Hematopoietic multipotent progenitor cell (in vitro differentiated cells): ENCODE measurements around the gene RXRA. TPM values are rescaled to one million over a fixed set of nuclear protein-coding genes. Genes with fewer than 3 reads are reported as not detected.

Source experiments
- DNase-seq, 3 donors: peaks; one replicate each; pipeline ENCODE4 v3.0.0-alpha.2; 2011 to 2015; ENCODE audit warnings: low read depth in 2 of 3, low spot score in 2 of 3
- total RNA-seq: library from RNA; depleted of rRNA; stranded (reverse); fragments of >200 nt; gene quantifications from one replicate; pipeline ENCODE4 v1.2.3, GENCODE V29; 2012

RXRA gene
- total RNA-seq, 1 donor = 27.7 TPM

DNA sequence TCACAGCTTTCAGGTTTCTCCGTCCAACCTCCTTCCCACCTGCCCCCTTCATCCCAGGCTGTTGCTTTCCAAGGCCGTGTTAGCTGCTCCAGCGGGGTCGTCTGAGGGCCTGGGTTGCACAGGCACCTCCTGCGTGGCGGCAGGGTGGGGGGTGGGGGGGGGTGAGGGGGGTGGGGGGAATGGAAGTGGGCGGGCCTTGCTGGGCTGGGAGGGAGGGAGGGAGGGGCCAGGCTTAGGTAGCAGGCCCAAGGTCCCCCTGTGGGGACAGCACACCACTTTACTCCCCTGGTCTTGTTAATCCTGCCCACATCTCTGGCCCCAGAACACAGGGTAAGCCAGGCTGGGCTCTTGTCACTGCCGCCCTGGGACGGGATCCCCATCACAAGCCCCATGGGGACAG, 99.1 kb downstream of the RXRA start:
- DNase-seq = no peak

DNA sequence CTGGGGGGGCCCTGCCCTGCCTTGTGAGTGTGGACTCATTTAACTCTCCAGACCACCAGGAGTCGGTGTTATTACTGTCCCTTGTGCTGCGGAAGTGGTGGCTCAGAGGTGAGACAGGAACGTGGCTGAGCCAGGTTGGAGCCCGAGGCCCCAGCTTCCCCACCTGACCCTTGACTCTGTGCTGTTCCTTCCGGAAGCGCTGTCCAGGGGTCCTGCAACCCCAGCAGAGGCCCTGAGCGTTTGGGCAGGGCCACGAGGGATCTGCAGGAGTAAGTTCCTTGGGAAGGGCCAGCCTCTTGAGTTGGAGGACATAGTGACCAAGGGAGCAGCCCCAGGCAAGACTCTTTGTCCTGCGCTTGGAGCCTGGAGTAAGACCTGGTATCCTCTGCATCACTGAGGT, 99.6 kb downstream of the RXRA start:
- DNase-seq = no peak

DNA sequence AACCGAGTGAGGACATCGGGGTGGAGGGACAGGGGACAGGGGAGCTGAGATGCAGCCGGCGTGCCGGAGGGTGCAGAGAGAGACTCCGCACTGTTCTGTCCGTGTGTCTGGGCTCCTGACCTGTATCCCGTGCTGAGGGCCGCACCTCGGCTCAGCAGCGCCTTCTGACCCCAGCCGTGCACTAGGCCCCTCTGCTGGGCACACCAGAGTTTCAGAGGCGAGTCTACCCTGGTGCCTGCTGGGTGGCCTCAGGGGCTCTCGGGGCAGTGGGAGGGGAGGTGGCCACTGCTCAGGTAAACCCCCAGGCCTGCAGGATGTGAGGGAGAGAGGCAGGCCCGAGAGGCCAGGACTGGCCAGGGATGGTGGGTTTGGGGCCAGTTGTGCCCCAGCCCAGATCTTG, 100.2 kb downstream of the RXRA start:
- no peak for DNase-seq

DNA sequence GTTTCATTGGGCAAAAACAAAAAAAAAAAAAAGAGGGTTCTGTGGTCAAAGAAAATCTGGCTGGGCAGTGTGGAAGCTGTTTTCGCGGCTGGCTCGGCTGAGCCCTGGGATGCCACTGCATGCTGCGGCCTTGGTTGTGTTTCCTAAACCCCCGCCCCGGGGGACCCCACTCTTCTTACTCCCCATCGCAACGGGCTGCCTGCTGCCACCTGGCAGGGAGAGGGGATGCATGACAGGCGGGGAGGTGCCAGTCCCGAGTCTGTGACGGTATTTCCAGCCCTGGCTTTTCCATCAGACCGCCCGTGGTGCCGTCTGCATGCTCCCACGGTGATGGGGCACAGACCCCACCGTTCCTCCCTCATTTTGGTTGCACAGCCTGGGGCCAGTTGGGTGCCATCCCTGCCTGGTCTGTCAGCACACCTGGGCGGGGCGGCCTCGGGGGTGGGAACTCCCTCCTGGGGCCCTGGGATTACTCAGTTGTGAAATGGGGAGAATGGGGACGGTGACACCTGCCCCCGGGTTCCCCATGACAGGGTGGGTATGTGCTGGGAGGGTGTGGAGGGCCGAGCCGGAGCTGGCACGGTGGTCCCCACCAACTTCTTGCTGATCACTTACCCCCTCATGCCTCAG, 101.0 kb downstream of the RXRA start:
- no peak for DNase-seq

DNA sequence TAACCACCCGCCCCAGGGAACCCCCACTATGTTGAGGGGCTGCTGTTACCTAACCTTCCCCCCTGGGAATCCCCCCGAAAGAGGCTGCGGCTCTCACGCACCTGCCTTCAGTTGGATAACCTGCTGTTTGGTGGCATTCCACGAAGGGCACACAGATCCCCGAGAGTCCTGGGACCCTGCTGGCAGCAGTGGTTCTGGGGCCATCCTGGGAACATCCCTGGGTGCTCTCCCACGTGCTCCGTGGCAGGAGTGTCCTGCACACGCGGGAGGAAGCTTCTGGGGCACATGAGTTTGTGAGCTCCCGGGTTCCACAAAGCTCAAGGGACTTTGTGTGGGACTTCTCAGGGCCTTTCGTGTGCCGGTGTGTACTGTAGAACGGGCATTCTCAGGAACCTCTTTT, 102.3 kb downstream of the RXRA start:
- no peak for DNase-seq

DNA sequence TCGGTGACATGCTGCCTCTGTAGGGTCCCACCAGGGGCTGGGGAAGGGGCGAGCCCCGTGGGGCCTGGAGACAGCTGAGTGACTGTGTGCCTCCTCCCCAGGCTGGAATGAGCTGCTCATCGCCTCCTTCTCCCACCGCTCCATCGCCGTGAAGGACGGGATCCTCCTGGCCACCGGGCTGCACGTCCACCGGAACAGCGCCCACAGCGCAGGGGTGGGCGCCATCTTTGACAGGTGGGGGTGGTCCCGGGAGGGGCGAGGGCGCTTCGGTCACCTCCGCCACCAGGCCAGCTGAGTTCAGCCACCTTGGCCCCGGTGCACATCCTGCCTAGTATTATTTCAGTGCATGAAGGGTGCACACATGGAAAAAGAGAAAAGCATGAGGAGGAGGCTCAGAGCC, 102.8 kb downstream of the RXRA start:
- no peak for DNase-seq

DNA sequence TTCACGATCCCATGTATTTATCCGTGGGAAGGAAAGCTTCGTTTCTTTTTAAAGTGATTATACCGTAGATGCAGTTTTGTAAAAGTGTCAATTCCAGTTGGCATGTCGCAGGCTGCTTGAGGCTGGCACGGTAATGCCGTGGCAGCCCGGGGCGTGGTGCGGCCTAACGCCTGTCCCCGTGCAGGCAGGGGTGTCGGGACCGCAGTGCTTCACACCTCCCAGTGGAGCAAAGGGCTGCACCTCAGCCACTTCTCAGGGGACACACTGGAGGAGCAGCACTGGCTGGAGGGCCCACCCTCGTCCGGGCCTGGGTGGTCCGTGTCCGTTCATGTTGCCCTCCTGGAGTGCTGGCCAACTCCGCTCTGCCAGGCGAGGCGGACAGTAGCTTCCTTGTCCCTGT, 103.2 kb downstream of the RXRA start:
- no peak for DNase-seq

GRCh38 chr9:134431095-134431494, 104.8 kb downstream of the RXRA start:
- DNase-seq = no peak

- DNase-seq = no peak
These were observed 105.4 kb downstream of the RXRA start for GRCh38 chr9:134431626-134432025.

- DNase-seq = no peak
These were observed 106.2 kb downstream of the RXRA start for GRCh38 chr9:134432471-134432870.

DNA sequence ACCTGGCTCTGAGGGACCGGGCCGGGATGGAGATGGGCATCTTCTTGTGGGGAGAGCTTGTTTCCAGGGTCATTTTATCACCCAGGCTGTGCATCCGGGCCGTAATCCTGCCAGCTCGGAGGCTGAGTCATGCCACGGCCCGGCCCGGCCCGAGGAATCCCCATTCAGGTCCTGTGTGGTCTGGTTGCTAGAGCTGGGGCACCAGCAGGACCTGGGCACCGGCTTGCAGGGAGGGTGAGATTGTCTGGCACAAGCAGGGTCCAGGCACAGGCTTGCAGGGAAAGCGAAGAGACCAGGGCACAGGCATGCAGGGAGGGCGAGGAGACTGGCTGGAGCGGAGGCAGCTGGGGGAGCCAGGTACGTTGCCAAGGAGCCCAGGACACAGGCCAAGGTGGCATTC, 106.8 kb downstream of the RXRA start:
- DNase-seq = no peak

GRCh38 chr9:134433909-134434882, 107.9 kb downstream of the RXRA start:
- peak in 1 of 3 donors; percentile 21 for DNase-seq

DNA sequence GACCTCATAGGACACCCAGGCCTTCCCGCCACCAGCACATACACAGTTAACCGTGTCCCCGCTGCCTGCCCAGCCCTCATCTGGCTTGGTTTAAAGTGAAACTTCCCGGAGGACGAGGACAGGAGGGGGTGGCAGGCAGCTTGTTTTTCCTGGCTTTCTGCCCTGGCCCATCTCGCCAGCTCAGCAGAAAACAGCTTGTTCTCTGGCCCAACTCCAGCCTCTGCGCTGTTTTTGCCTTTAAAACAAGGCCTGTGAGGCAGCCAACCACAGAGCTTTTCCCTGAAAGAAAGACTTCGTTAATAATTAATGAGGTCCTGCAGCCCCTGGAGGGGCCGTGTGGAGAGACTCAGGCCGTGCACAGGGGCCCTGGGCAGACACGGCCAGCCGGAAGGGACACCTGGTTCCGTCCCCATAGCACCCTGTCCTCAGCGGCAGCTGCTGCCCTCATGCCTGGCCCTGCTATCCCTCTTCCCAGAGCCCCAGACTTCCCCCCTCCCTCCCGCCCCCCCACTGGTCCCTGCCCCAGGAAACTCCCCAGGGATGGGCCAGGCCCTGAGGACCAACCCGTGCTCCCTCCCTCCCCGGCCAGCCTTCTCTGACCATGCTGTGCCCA, 108.7 kb downstream of the RXRA start:
- peak in 2 of 3 donors; percentile 49 to 69 for DNase-seq

GRCh38 chr9:134435550-134436378, 109.5 kb downstream of the RXRA start:
- no peak for DNase-seq

- no peak for DNase-seq
These were observed 110.1 kb downstream of the RXRA start for GRCh38 chr9:134436379-134436762.

DNA sequence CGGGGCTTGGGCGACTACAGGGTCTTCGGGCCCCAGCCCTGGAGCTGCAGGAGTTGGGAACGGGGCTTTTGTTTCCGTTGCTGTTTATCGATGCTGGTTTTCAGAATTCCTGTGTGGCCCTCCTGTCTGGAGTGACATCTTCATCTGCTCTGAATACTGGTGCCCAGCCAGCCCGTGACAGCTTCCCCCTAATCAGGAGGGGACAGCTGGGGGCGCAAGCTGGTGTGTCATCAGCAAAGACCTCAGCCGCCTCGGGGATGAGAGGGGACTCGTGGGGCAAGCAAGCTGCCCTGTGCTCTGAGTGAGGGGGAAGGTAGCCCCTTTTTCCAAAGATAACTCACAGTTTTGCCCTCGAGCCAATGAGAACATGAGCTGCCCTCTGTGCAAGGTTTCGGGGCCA, 110.7 kb downstream of the RXRA start:
- DNase-seq = no peak

DNA sequence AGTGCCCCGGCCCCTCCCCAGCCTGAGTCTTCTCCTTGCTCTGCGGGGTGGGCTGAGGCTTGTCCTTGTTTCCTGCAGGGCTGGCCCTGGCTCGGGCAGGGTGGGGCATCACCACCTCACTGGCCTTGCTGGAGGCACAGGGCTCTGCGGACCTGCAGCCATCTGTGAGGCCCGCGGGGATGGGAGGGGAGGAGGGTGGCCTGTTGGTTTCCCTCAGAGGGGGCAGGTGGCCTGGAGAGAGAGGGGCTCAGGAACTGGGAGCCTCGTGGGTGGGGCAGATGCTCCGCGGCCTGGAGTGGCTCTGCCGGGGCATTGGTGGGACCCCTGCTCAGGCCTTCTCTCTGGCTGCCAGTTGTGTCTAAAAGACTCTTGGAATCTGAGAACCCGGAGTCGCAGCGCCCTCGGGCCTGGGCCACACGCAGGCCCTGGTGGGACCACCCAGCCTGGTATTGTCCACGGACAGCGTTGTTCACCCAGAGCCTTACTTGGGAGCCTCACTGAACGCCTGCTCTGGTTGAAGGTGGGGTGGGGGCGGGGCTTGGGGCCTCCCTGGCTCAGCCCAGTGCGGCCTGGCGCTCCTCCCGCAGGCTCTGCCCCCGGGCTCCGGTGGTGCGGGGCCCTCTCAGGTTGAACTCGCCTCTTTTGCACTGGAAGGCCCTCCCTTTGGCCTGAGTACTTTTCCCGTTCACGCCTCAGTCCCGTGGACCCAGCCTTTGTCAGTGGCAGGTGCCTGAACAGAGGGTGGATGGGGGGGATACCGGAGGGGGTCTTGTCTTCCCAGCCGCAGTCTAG, 111.3 kb downstream of the RXRA start:
- DNase-seq = no peak

GRCh38 chr9:134438195-134438788, 112.0 kb downstream of the RXRA start:
- DNase-seq = no peak

GRCh38 chr9:134439368-134439784, 113.1 kb downstream of the RXRA start:
- DNase-seq = no peak
